Naive thymus-derived CD4-positive, alpha-beta T cell (primary cell): Measurements from ENCODE around the gene ISOC1. TPM values are rescaled to one million over a fixed set of nuclear protein-coding genes. Genes with fewer than 3 reads are reported as not detected.
A peak's percentile ranks its signal among the peaks of the same experiment; 100 is the strongest.

Experiments
- ATAC-seq: fragments of 150-1000 bp; cut with Tn5 transposase; 2 replicates; pipeline ENCODE4 v1.10.0; 2021; ENCODE audit warnings: mild to moderate bottlenecking, moderate library complexity
- CTCF ChIA-PET: fragments of 350-600 bp; sonication (Branson Sonifier 250); formaldehyde crosslinking; loops from one replicate; lab custom pipeline; 2021; ENCODE audit warnings: antibody characterized with exemption; lab: Charles Lee
- POLR2A ChIA-PET: fragments of 350-600 bp; sonication (Branson Sonifier 250); formaldehyde crosslinking; loops from one replicate; lab custom pipeline; 2021; ENCODE audit warnings: antibody characterized with exemption, inconsistent platforms; lab: Charles Lee
- DNase-seq, 9 donors: peaks; one replicate each; pipeline versions ENCODE4 v3.0.0 to v3.0.0-alpha.2; 2020 to 2022; ENCODE audit warnings: mixed read lengths in 1 of 9
- H3K27ac ChIP-seq: one replicate; pipeline ENCODE4 v1.7.0; 2013; ENCODE audit warnings: mild to moderate bottlenecking, low read depth, low read length, moderate library complexity
- H3K27me3 ChIP-seq, 2 donors: one replicate each; pipeline ENCODE4 v1.7.0; 2013; ENCODE audit warnings: low read length in 2 of 2, mild to moderate bottlenecking in 2 of 2, moderate library complexity in 2 of 2; ENCODE audit not compliant: control insufficient read depth in 2 of 2, insufficient read depth in 2 of 2
- H3K36me3 ChIP-seq, 3 experiments: 1 replicate in 2 of 3; 2 replicates in 1 of 3; pipeline ENCODE4 v1.7.0; 2013; ENCODE audit warnings: low read length in 3 of 3, mild to moderate bottlenecking in 3 of 3, moderate library complexity in 1 of 3; ENCODE audit not compliant: insufficient read depth in 3 of 3, control insufficient read depth in 2 of 3
- H3K4me1 ChIP-seq, 2 donors: one replicate each; pipeline ENCODE4 v1.7.0; 2013; ENCODE audit warnings: low read length in 2 of 2, mild to moderate bottlenecking in 2 of 2, moderate library complexity in 1 of 2; ENCODE audit not compliant: control insufficient read depth in 2 of 2, insufficient read depth in 2 of 2
- H3K4me3 ChIP-seq: 2 replicates; pipeline ENCODE4 v1.7.0; 2013; ENCODE audit warnings: mild to moderate bottlenecking, low read length
- H3K9me3 ChIP-seq, 3 experiments: 1 replicate in 2 of 3; 2 replicates in 1 of 3; pipeline ENCODE4 v1.7.0; 2013; ENCODE audit warnings: low read length in 3 of 3; ENCODE audit not compliant: control insufficient read depth in 2 of 3
- H3K27ac Mint-ChIP-seq, 9 donors: one replicate each; pipeline ENCODE4 v1.8.0; 2020 to 2022; ENCODE audit warnings: mixed read lengths in 9 of 9, mild to moderate bottlenecking in 8 of 9, moderate library complexity in 5 of 9, inconsistent platforms in 2 of 9
- H3K27me3 Mint-ChIP-seq, 5 donors: one replicate each; pipeline ENCODE4 v1.8.0; 2021 to 2022; ENCODE audit warnings: mixed read lengths in 5 of 5, mild to moderate bottlenecking in 1 of 5
- H3K36me3 Mint-ChIP-seq, 5 donors: one replicate each; pipeline ENCODE4 v1.8.0; 2020 to 2022; ENCODE audit warnings: mixed read lengths in 5 of 5, mild to moderate bottlenecking in 3 of 5, inconsistent platforms in 1 of 5
- H3K4me1 Mint-ChIP-seq, 7 donors: one replicate each; pipeline ENCODE4 v1.8.0; 2020 to 2022; ENCODE audit warnings: mixed read lengths in 7 of 7, mild to moderate bottlenecking in 3 of 7, inconsistent platforms in 1 of 7
- H3K4me3 Mint-ChIP-seq, 10 donors: one replicate each; pipeline ENCODE4 v1.8.0; 2020 to 2022; ENCODE audit warnings: mild to moderate bottlenecking in 10 of 10, mixed read lengths in 10 of 10, moderate library complexity in 6 of 10, inconsistent platforms in 2 of 10
- H3K9me3 Mint-ChIP-seq, 11 donors: one replicate each; pipeline ENCODE4 v1.8.0; 2020 to 2022; ENCODE audit warnings: mixed read lengths in 11 of 11, mild to moderate bottlenecking in 4 of 11, inconsistent platforms in 1 of 11, moderate library complexity in 1 of 11
- intact Hi-C, 2 donors: fragments of 100-400 bp; cut with micrococcal nuclease; formaldehyde crosslinking; loops; one replicate each; pipeline ENCODE4 v1.15.1; 2023
- polyA plus RNA-seq, 2 donors: library from polyadenylated mRNA; unstranded; fragments of 300-500 nt; fragmentation: Illumina TruSeq; gene quantifications; one replicate each; pipeline ENCODE4 v1.2.3, GENCODE V29; 2021
- total RNA-seq, 6 experiments: library from RNA in 5 of 6; stranded (reverse) in 5 of 6; gene quantifications; 1 replicate in 5 of 6; 2 replicates in 1 of 6; pipeline ENCODE4 v1.2.3 and lab custom pipeline; 2021 to 2026

The ISOC1 gene
- total and polyA plus RNA-seq, 7 experiments from 2014 or later = 5.3 to 32.1 (median 12.4) TPM

GRCh38 chr5:129082225-129083136, 12.1 kb upstream of the ISOC1 start:
- Mint-ChIP-seq H3K4me3 (no peak overlapping the region), H3K36me3 (no peaks in the 10 kb centered on the region)

GRCh38 chr5:129094924-129095899, 663 bp downstream of the ISOC1 start:
- Histone ChIP-seq H3K4me1 (peaks cover 7 to 8% of the 10 kb centered on the region in 2 donors), H3K27me3 (no peaks in the 10 kb centered on the region), H3K4me3 (peak overlapping the region; percentile 72), H3K9me3 (no peaks in the 10 kb centered on the region), H3K36me3 (peaks cover 0 to 5% (median 0%) of the 10 kb centered on the region in 3 experiments), H3K27ac (peak overlapping the region; percentile 79)
- peak overlapping the region; percentile 83 to 95 (median 89) for H3K4me3 Mint-ChIP-seq
- H3K4me1 Mint-ChIP-seq = peaks cover 13 to 51% (median 35%) of the 10 kb centered on the region in 7 donors
- H3K9me3 Mint-ChIP-seq = no peaks in the 10 kb centered on the region
- CTCF ChIA-PET = interaction anchor here (0.6 to 1.2 kb wide), 2 partner anchors 21 to 189 kb away, joined by 3 to 5 read pairs; no protein-coding TSS in a partner anchor
- peak overlapping the region in 8 of 9 donors; percentile 19 to 90 (median 70) for H3K27ac Mint-ChIP-seq
- POLR2A ChIA-PET = interaction anchor here (0.8 to 1.3 kb wide), 2 partner anchors 9 to 17 kb away, joined by 3 read pairs; no protein-coding TSS in a partner anchor
- H3K27me3 Mint-ChIP-seq = peaks cover 0 to 24% (median 0%) of the 10 kb centered on the region in 5 donors
- intact Hi-C loops = loop anchor here (1.0 to 10.0 kb wide), 9 partner anchors 30 to 1580 kb away; partner anchors contain the start of genes PRRC1 (in 2 of the 2) and SLC12A2 (in 1 of the 2)
- H3K36me3 Mint-ChIP-seq = peaks cover 0 to 2% (median 0%) of the 10 kb centered on the region in 5 donors
- DNase-seq (peak in 5 of 9 donors; percentile 34 to 68 (median 46)), ATAC-seq (peak; percentile 4)

More at GRCh38 chr5:129082225-129083136, 12.1 kb upstream of the ISOC1 start:
- Histone ChIP-seq H3K27me3 (no peaks in the 10 kb centered on the region), H3K9me3 (no peaks in the 10 kb centered on the region), H3K36me3 (no peaks in the 10 kb centered on the region), H3K27ac (no peak overlapping the region), H3K4me1 (no peaks in the 10 kb centered on the region), H3K4me3 (no peak overlapping the region)
- ChIA-PET POLR2A (no interaction called here), CTCF (no interaction called here)
- Mint-ChIP-seq H3K9me3 (no peaks in the 10 kb centered on the region), H3K4me1 (no peaks in the 10 kb centered on the region), H3K27ac (no peak overlapping the region), H3K27me3 (peaks cover 10 to 32% (median 20%) of the 10 kb centered on the region in 5 donors)
- DNase-seq (no peak), ATAC-seq (no peak)
- intact Hi-C loops = no loop called here

GRCh38 chr5:129096382-129096991, 1.9 kb downstream of the ISOC1 start:
- ChIA-PET CTCF (no interaction called here), POLR2A (no interaction called here)
- no peak overlapping the region for H3K4me3 ChIP-seq
- no peaks in the 10 kb centered on the region for H3K27me3 ChIP-seq
- DNase-seq (no peak), ATAC-seq (no peak)
- peaks cover 13 to 58% (median 37%) of the 10 kb centered on the region in 7 donors for H3K4me1 Mint-ChIP-seq
- peak overlapping the region in 2 of 9 donors; percentile 36 to 68 for H3K27ac Mint-ChIP-seq
- H3K9me3 Mint-ChIP-seq = no peaks in the 10 kb centered on the region
- peak overlapping the region; percentile 37 to 95 (median 53) for H3K4me3 Mint-ChIP-seq
- H3K27me3 Mint-ChIP-seq = peaks cover 0 to 18% (median 0%) of the 10 kb centered on the region in 5 donors
- intact Hi-C loops = loop anchor here (5.0 to 10.0 kb wide), 3 partner anchors 668 to 1582 kb away; partner anchors contain the start of gene PRRC1 (in 1 of the 2)
- H3K36me3 Mint-ChIP-seq = peaks cover 0 to 2% (median 0%) of the 10 kb centered on the region in 5 donors
- no peak overlapping the region for H3K27ac ChIP-seq
- no peaks in the 10 kb centered on the region for H3K9me3 ChIP-seq
- H3K4me1 ChIP-seq = peaks cover 7 to 8% of the 10 kb centered on the region in 2 donors
- H3K36me3 ChIP-seq = peaks cover 0 to 5% (median 0%) of the 10 kb centered on the region in 3 experiments

GRCh38 chr5:129097498-129098296, 3.1 kb downstream of the ISOC1 start:
- no peaks in the 10 kb centered on the region for H3K27me3 ChIP-seq
- peaks cover 0 to 10% (median 0%) of the 10 kb centered on the region in 5 donors for H3K27me3 Mint-ChIP-seq
- intact Hi-C loops = loop anchor here (5.0 to 10.0 kb wide), 3 partner anchors 667 to 1583 kb away; partner anchors contain the start of gene PRRC1 (in 1 of the 2)
- peaks cover 0 to 3% (median 0%) of the 10 kb centered on the region in 5 donors for H3K36me3 Mint-ChIP-seq
- peak overlapping the region in 1 of 10 donors; percentile 95 for H3K4me3 Mint-ChIP-seq
- H3K4me1 Mint-ChIP-seq = peaks cover 17 to 70% (median 42%) of the 10 kb centered on the region in 7 donors
- no peak overlapping the region for H3K27ac ChIP-seq
- POLR2A ChIA-PET = no interaction called here
- ATAC-seq (no peak), DNase-seq (no peak)
- no peak overlapping the region for H3K4me3 ChIP-seq
- peaks cover 7 to 8% of the 10 kb centered on the region in 2 donors for H3K4me1 ChIP-seq
- peaks cover 0 to 5% (median 0%) of the 10 kb centered on the region in 3 experiments for H3K36me3 ChIP-seq
- peak overlapping the region in 1 of 9 donors; percentile 10 for H3K27ac Mint-ChIP-seq
- CTCF ChIA-PET = interaction anchor here (0.6 to 1.7 kb wide), 2 partner anchors 9 to 14 kb away, joined by 4 read pairs; no protein-coding TSS in a partner anchor
- no peaks in the 10 kb centered on the region for H3K9me3 ChIP-seq
- H3K9me3 Mint-ChIP-seq = no peaks in the 10 kb centered on the region

- intact Hi-C loops = loop anchor here (5.0 to 10.0 kb wide), 3 partner anchors 666 to 1584 kb away; partner anchors contain the start of gene PRRC1 (in 1 of the 2)
- Histone ChIP-seq H3K4me1 (peaks cover 7 to 8% of the 10 kb centered on the region in 2 donors), H3K27me3 (no peaks in the 10 kb centered on the region), H3K9me3 (no peaks in the 10 kb centered on the region), H3K4me3 (no peak overlapping the region), H3K27ac (no peak overlapping the region), H3K36me3 (peaks cover 0 to 5% (median 0%) of the 10 kb centered on the region in 3 experiments)
- POLR2A ChIA-PET = no interaction called here
- ATAC-seq (no peak), DNase-seq (no peak)
- peak overlapping the region in 3 of 10 donors; percentile 29 to 59 (median 38) for H3K4me3 Mint-ChIP-seq
- peaks cover 17 to 74% (median 42%) of the 10 kb centered on the region in 7 donors for H3K4me1 Mint-ChIP-seq
- no peaks in the 10 kb centered on the region for H3K9me3 Mint-ChIP-seq
- H3K27me3 Mint-ChIP-seq = peaks cover 0 to 2% (median 0%) of the 10 kb centered on the region in 5 donors
- peaks cover 0 to 3% (median 0%) of the 10 kb centered on the region in 5 donors for H3K36me3 Mint-ChIP-seq
- CTCF ChIA-PET = interaction anchor here (1.7 kb wide), 1 partner anchor 8 kb away, joined by 4 read pairs; no protein-coding TSS in a partner anchor
- peak overlapping the region in 2 of 9 donors; percentile 10 to 25 for H3K27ac Mint-ChIP-seq
Measured at GRCh38 chr5:129098488-129099183, 4.1 kb downstream of the ISOC1 start.
